ENCODE data around the gene ACAP3.

GRCh38 chr1:1332774-1333480, 25.2 kb upstream of the ACAP3 start:
- TF ChIP-seq CTCF (IDR thresholded peaks at IDR 0.05 in 2 of 3, conservative IDR thresholded peaks at IDR 0.05 in 1 of 3; ENCODE audit: control insufficient read depth in 2 of 3, extremely low read depth in 1 of 3, insufficient read depth in 1 of 3, low read depth in 3 of 3, low read length in 3 of 3) = no peak
- TF ChIP-seq ESRRA (IDR thresholded peaks at IDR 0.05; ENCODE audit: low read length) = no peak
- no peak for TF ChIP-seq NKRF (conservative IDR thresholded peaks at IDR 0.05)
- no peak for TF ChIP-seq HCFC1 (IDR thresholded peaks at IDR 0.05; ENCODE audit: low read length)
- TF ChIP-seq EED (IDR thresholded peaks at IDR 0.05; ENCODE audit: low read depth) = no peak
- no peak for TF ChIP-seq EZH2 (IDR thresholded peaks at IDR 0.05; ENCODE audit: borderline replicate concordance, control insufficient read depth, low read depth, low read length)
- TF ChIP-seq ZBED1 (IDR thresholded peaks at IDR 0.05; ENCODE audit: borderline replicate concordance) = no peak
